ENCODE measurements around the gene ADCY10.

DNA sequence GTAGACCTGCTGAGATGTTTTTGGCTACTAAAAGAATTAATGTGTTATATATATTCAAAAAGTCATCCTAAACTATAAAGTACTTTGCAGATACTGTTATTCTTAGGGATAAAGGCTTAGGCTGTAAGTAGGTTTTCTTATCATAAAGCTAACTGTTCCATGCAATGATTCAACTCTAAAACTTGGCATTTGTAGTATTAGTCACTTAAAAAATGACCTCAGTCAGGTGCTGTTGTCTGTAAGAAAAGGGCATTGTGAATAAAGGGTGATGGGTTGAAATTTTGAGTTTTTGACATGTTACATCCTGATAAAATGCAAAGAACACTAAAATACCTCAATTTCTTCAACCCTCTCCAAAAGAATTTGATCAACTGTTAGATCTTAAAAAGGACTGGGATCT is 32.9 kb downstream of the ADCY10 start:
- TF ChIP-seq, protein P1, sequence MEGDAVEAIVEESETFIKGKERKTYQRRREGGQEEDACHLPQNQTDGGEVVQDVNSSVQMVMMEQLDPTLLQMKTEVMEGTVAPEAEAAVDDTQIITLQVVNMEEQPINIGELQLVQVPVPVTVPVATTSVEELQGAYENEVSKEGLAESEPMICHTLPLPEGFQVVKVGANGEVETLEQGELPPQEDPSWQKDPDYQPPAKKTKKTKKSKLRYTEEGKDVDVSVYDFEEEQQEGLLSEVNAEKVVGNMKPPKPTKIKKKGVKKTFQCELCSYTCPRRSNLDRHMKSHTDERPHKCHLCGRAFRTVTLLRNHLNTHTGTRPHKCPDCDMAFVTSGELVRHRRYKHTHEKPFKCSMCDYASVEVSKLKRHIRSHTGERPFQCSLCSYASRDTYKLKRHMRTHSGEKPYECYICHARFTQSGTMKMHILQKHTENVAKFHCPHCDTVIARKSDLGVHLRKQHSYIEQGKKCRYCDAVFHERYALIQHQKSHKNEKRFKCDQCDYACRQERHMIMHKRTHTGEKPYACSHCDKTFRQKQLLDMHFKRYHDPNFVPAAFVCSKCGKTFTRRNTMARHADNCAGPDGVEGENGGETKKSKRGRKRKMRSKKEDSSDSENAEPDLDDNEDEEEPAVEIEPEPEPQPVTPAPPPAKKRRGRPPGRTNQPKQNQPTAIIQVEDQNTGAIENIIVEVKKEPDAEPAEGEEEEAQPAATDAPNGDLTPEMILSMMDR (IDR thresholded peaks at IDR 0.05), result no peak
- TF ChIP-seq POLR2A (IDR thresholded peaks at IDR 0.05) (no peak), POLR2AphosphoS5 (IDR thresholded peaks at IDR 0.05; ENCODE audit: insufficient read depth in 1 of 2, low read depth in 1 of 2) (no peak)

All from vagina (tissue), 2 donors.